KOPT-K1 (cell line): ENCODE results near the gene KLHL3.
"Not testable (repeated sequence)": the region's sequence is repeated elsewhere in the genome, so short reads cannot be mapped to it uniquely, and the experiment has no call there.

ENCODE experiments used
- H3K27ac ChIP-seq: fragments of 200-600 bp; sonication (generic); 2 replicates; pipeline ENCODE4 v1.5.1; 2016; ENCODE audit warnings: antibody characterized with exemption, mild to moderate bottlenecking, low read depth, low read length; ENCODE audit not compliant: poor library complexity, severe bottlenecking
- H3K36me3 ChIP-seq: fragments of 200-600 bp; sonication (generic); 2 replicates; pipeline ENCODE4 v1.5.1; 2017; ENCODE audit warnings: antibody characterized with exemption, mild to moderate bottlenecking, low read length, moderate library complexity; ENCODE audit not compliant: insufficient read depth
- H3K9me3 ChIP-seq: fragments of 200-600 bp; sonication (generic); 2 replicates; pipeline ENCODE4 v1.5.1; 2017; ENCODE audit warnings: antibody characterized with exemption, low read length, mild to moderate bottlenecking; ENCODE audit not compliant: insufficient read depth, poor library complexity, severe bottlenecking

KLHL3 gene, protein sequence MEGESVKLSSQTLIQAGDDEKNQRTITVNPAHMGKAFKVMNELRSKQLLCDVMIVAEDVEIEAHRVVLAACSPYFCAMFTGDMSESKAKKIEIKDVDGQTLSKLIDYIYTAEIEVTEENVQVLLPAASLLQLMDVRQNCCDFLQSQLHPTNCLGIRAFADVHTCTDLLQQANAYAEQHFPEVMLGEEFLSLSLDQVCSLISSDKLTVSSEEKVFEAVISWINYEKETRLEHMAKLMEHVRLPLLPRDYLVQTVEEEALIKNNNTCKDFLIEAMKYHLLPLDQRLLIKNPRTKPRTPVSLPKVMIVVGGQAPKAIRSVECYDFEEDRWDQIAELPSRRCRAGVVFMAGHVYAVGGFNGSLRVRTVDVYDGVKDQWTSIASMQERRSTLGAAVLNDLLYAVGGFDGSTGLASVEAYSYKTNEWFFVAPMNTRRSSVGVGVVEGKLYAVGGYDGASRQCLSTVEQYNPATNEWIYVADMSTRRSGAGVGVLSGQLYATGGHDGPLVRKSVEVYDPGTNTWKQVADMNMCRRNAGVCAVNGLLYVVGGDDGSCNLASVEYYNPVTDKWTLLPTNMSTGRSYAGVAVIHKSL

DNA sequence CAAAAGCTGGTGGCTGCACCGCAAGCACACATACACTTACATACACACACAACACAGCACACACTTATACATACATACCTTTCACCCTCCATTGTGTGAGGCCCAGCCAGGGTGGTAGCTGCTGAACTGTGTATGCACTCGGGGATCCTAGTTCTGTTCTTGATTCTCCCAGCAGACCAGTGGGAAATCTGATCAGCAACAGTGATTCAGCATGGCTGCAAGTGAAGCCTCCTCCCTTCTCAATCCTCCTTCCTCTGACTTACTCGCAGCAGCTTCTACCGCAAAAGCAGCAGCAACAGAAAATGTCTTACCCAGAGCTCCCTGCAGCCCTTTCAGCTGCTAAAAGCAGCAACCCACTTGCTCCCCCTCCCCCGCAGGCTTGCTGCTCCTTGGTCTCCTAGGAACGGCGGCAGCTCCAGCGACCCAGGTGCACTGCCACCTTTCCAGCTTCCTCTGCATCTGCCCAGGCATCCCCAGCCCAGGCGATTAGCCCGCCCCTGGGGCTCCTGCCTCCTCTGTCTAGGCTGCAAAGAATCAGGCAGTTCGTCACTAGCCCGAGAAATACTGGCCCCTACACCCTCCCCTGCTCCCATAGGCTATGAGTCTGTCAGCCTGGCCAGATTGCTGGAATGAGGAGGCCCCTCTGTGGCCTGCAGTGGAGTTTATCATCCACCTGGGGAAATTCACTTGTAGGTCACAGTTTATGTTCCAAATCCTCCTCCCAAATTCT, at the start of gene KLHL3:
KLHL3 (minus strand) TSS at position 535 of the 730 bp plus-strand sequence; CDS start at position 92, 443 bp downstream.
- no peaks in the 10 kb centered on the region for H3K36me3 ChIP-seq
- peaks cover 12% of the 10 kb centered on the region for H3K9me3 ChIP-seq
- H3K27ac ChIP-seq = peak within 1 kb of the TSS; percentile 72

DNA sequence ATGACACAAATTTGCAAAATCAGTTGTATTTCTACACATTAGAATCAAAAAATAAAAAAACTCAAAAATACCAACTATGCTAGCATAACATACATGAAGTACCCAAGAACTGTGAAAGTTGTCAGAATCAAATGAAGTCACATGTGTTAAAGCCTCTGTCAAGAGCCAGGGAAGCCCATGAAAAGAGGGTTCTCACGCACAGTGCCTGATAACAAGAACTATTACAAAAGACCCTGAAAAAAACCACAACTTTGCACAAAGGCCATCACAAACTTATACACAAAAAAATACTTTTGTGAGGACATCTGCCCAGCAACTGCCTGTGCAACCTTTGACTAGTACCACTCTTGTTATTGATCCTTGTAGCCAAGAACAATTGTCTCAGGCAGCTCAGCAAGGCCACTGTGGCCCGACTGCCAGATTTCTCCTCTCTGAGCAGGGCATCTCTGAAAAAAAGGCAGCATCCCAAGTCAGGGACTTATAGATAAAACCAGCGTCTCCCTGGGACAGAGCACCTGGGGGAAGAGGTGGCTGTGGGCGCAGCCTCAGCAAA, 47.2 kb upstream of the KLHL3 start:
- Histone ChIP-seq H3K9me3 (no peaks in the 10 kb centered on the region), H3K36me3 (no peaks in the 10 kb centered on the region), H3K27ac (no peak overlapping the region)

DNA sequence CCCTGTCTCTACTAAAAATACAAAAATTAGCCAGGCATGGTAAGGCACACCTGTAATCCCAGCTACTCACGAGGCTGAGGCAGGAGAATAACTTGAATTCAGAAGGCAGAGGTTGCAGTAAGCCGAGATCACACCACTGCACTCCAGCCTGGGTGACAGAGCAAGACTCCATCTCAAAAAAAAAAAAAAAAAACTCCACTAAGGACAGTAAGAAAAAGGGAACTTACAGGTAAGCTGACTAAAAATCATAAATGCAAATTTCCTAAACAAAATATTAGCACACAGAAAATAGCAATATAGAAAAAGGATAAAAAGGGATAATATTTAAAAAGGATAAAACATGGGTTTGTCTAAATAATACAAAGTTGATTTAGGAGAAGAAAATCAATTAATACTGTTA, 46.2 kb upstream of the KLHL3 start:
- Histone ChIP-seq H3K27ac (no peak overlapping the region), H3K36me3 (no peaks in the 10 kb centered on the region), H3K9me3 (no peaks in the 10 kb centered on the region)

GRCh38 chr5:137778772-137779564, 43.1 kb upstream of the KLHL3 start:
- no peaks in the 10 kb centered on the region for H3K9me3 ChIP-seq
- H3K36me3 ChIP-seq = no peaks in the 10 kb centered on the region
- no peak overlapping the region for H3K27ac ChIP-seq

DNA sequence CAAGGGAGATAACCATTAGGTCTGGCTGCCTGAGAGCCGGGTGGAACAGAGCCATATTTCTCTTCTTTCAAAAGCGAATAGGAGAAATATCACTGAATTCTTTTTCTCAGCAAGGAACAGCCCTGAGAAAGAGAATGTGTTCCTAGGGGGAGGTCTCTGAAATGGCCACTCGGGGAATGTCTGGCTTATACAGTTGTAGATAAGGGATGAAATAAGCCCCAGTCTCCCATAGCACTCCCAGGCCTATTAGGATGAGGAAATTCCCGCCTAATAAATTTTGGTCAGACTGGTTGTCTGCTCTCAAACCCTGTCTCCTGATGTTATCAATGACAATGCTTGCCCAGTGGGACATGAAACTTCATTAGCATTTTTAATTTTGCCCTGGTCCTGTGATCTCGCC, 32.0 kb upstream of the KLHL3 start:
- not testable (repeated sequence) for H3K27ac ChIP-seq, H3K36me3 ChIP-seq
- peaks cover 21% of the 10 kb centered on the region for H3K9me3 ChIP-seq

DNA sequence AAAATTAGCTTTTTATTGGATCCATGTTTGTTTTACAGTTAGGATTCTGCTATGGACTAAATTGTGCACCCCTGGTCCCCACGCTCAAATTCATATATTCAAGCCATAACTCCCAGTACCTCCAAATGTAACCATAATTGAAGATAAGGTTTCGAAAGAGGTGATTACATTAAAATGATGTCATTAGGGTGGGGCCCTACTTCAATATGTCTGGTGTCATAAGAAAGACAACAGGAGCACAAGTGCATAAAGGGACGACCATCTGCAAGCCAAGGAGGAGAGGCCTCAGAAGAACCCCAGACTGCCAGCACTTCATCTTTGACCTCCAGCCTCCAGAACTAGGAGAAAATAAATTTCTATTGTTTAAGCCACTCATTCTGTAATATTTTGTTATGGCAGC, 25.7 kb upstream of the KLHL3 start:
- Histone ChIP-seq H3K27ac (no peak overlapping the region), H3K9me3 (no peaks in the 10 kb centered on the region), H3K36me3 (no peaks in the 10 kb centered on the region)

DNA sequence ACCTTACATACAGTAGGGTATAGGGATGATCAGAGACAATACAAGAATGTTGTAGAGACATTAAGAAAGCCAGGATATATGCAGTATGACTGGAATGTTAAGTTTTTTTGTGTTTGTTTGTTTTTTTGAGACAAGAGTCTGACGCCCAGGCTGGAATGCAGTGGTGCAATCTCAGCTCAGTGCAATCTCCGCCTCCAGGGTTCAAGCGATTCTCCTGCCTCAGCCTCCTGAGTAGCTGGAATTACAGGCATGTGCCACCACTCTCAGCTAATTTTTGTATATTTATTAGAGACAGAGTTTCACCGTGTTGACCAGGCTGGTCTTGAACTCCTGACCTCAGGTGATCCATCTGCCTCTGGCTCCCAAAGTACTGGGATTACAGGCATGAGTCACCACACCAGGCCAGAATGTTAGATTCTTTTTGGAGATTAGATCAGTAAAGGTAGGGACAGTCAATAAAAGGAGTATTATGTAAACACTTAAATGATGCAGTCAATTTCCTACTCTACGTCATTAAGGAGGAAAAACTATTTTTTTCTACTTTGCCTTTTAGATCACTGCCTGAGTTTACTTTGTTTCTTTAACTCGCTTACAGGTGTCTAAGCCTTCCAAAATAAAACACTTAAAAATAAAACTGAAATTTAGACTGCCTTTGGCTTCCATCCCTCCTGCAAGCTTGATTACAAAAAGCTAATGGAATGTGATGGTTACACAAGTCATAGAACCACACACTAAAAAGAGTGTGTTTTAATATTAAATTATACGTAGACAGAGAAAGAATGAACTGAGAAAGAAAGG, 25.0 kb upstream of the KLHL3 start:
- H3K27ac ChIP-seq = no peak overlapping the region
- H3K9me3 ChIP-seq = no peaks in the 10 kb centered on the region
- H3K36me3 ChIP-seq = no peaks in the 10 kb centered on the region

GRCh38 chr5:137760294-137760693, 24.4 kb upstream of the KLHL3 start:
- H3K27ac ChIP-seq = no peak overlapping the region

DNA sequence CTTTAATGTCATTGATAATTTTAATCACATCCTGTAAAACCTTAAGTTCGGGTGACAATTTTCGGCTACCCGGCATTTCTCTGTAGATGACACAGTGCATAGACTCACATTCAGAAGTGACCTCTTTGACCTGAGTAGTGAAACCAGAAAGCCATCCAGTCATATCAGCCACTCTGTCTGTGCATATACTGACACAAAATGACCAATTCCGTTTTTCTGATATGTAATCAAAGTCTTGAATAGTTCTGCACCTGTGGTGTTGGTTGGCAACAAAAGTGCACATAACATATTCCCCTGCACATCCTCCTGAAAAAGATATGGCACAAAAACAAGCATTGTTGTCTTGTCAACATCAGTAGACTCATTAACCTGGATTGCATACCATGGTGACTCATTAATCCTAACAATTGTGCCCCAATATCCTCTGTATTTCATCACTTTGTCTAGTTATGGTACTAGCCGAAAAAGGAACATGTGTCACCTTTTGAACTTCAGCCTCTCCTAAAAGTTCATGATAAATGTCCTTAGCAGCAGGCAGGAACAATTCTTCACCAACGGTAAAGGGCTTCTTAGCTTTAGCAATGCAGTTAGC, 22.9 kb upstream of the KLHL3 start:
- Histone ChIP-seq H3K36me3 (peaks cover under 1% of the 10 kb centered on the region; the same call in 1 of the 2 replicates), H3K27ac (no peak overlapping the region), H3K9me3 (no peaks in the 10 kb centered on the region)

More at GRCh38 chr5:137760294-137760693, 24.4 kb upstream of the KLHL3 start:
- Histone ChIP-seq H3K9me3 (no peaks in the 10 kb centered on the region), H3K36me3 (no peaks in the 10 kb centered on the region)

GRCh38 chr5:137758121-137758520, 22.2 kb upstream of the KLHL3 start:
- H3K9me3 ChIP-seq = no peaks in the 10 kb centered on the region
- H3K36me3 ChIP-seq = peaks cover 7% of the 10 kb centered on the region
- H3K27ac ChIP-seq = peak overlapping the region; percentile 7

- H3K27ac ChIP-seq = no peak overlapping the region
- peaks cover 12% of the 10 kb centered on the region for H3K36me3 ChIP-seq
- no peaks in the 10 kb centered on the region for H3K9me3 ChIP-seq
Observed at GRCh38 chr5:137757634-137758033, 21.7 kb upstream of the KLHL3 start.

GRCh38 chr5:137754961-137755762, 19.3 kb upstream of the KLHL3 start:
- peaks cover 37% of the 10 kb centered on the region for H3K36me3 ChIP-seq
- peak overlapping the region; percentile 96 for H3K27ac ChIP-seq
- no peaks in the 10 kb centered on the region for H3K9me3 ChIP-seq
